GM18502 (cell line): ENCODE measurements around the gene HSD17B7.
"Not testable (repeated sequence)": the region's sequence is repeated elsewhere in the genome, so short reads cannot be mapped to it uniquely, and the experiment has no call there.

Experiments used
- ATAC-seq: cut with Tn5 transposase; IDR thresholded peaks from one replicate; pipeline ENCODE4 v1.9.1; 2021; ENCODE audit warnings: mild to moderate bottlenecking; ENCODE audit not compliant: unreplicated experiment, poor library complexity

HSD17B7 gene

DNA sequence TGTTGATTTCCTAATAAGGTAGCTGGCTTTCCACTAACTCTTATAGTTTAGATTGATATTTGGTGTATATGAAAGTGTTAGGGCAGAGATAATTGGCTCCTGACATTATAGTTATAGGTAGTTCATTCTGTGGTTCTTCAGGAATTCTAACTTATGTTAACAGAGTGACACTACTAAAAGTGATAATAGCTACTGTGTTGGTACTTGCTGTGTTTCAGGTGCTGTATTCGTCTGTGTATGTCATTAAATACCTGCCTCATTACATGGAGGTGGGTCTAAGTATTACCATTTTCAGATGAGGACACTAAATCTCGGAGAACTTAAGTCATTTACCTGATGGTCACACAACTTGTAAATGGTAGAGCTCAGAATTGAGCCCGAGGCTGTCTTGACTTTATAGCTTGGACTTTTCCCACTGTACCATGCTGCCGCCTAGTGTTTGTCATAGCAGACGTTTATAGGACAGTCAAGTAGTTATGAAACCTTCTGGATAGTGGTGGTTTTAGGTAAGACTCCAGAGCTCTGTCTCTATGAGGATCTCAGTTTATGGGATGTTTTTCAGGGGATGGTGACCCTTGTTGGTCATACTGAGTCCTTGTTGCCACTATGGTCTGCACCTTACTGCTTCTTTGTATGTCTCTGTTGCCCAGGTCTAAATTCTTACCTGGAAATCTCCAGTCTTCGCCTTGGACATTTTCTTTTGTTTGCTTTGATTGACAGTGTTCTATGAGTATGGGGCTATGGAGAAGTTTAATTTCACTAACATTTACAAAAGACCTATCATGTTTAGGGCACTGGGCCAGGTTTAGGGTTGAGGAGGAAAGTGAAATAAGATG, 9.7 kb downstream of the HSD17B7 start:
- ATAC-seq = not testable (repeated sequence)

DNA sequence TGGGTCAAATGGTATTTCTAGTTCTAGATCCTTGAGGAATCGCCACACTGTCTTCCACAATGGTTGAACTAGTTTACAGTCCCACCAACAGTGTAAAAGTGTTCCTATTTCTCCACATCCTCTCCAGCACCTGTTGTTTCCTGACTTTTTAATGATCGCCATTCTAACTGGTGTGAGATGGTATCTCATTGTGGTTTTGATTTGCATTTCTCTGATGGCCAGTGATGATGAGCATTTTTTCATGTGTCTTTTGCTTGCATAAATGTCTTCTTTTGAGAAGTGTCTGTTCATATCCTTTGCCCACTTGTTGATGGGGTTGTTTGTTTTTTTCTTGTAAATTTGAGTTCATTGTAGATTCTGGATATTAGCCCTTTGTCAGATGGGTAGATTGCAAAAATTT, 17.0 kb downstream of the HSD17B7 start:
- not testable (repeated sequence) for ATAC-seq

DNA sequence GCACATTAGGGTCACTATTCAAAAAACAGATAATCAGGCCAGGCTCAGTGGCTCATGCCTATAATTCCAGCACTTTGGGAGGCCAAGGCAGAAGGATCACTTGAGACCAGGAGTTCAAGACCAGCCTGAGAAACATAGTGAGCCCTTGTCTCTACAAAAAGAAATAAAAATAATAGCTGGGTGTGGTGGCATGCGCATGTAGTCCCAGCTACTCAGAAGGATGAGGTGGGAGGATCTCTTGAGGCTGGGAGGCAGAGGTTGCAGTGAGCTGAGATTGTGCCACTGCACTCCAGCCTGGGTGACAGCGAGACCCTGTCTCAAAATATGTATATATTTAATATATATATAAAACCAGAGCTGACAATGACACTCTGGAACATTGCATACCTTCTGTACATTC, 21.9 kb downstream of the HSD17B7 start:
- not testable (repeated sequence) for ATAC-seq

DNA sequence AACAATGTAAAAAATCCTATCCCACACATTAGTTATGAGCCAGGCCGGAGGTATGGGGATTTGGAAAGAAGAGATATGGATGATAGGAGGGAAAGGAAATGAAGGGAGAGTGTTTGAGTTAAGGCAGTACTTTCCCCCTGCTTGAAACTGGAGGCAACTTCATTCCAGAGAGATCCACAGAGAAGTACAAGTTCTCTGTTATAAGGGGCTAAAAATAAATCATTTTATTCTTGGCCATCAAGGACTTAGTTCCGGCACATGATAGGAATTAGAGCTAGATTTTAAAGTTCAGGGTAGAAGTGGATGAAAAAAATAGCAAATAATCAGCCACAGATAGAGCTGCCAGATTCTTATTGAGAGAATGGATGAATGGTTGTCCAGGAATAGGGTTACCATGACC, 27.6 kb downstream of the HSD17B7 start:
- ATAC-seq = not testable (repeated sequence)

DNA sequence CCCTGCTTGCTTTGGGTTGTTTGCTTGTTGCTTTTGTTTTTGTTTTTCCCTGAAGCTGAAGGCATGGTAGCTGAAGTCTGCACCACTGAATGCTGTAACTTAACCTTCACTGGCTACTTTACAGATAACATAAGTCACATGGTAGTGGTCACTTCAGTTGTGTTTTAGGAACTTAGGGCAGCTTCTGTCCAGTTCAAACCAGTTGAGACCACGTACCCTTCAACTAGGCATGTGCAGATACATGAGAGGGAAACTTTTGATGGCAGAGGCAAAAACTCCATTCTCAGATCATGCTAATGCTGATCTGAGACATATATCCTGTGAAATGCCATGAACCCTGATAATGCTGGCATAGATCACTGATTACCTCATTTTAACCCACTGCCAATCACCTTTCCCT, 28.2 kb downstream of the HSD17B7 start:
- ATAC-seq = not testable (repeated sequence)

DNA sequence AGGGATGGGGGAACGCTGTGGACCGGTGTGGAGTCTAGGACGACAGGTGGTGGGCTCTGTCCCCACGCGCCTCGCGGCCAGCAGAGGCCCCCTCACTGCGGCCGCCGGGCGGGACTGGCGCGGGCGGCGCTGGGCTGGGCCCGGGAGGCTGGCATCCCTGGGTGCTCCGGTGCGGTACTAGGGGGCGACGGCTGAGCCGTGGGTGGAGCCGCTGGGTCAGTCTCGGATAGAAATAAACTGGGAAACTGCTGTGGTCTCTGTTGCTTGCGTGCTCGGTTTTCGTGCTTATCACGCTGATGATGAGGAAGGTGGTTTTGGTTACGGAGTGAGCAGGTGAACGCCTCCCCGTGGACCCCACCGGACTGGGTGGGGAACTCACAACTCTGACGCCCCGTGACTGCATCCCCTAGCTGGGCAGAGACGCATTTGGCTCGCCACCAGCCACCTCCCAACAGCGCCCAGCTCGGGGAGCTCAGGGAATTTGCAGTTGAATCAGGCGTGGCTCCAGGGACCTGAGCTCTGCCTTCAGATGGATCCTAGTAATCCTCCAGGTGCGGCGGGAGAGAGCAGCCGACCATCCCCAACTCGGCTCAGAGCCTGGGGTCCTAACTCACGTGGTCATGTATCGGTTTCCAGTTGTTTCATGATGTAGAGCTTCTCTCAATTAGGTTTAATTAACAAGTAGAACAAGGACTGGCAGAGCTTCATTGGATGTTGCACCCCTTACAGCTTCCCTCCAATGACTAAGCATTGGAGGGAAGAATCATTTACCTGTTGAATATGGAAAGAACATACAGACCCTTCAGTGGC, 32.1 kb downstream of the HSD17B7 start:
- no peak for ATAC-seq

DNA sequence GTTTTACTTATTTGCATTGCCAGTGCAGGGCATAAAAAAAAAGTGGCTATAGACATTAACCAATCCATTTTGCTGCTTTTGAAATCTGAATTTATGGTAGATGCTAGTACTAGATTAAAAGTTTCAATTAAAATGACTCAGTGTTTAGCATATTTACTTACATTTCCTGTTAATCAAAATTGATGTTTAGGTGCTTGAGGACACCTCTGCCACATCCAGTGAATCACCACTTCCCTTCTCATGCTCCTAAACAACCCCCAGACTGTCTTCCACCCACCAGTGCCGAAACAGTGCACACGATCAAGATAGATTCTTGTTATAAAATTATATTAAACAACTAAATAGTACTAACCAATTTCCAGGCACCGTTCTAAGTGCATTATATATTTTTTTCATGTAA, 32.7 kb downstream of the HSD17B7 start:
- ATAC-seq = no peak

DNA sequence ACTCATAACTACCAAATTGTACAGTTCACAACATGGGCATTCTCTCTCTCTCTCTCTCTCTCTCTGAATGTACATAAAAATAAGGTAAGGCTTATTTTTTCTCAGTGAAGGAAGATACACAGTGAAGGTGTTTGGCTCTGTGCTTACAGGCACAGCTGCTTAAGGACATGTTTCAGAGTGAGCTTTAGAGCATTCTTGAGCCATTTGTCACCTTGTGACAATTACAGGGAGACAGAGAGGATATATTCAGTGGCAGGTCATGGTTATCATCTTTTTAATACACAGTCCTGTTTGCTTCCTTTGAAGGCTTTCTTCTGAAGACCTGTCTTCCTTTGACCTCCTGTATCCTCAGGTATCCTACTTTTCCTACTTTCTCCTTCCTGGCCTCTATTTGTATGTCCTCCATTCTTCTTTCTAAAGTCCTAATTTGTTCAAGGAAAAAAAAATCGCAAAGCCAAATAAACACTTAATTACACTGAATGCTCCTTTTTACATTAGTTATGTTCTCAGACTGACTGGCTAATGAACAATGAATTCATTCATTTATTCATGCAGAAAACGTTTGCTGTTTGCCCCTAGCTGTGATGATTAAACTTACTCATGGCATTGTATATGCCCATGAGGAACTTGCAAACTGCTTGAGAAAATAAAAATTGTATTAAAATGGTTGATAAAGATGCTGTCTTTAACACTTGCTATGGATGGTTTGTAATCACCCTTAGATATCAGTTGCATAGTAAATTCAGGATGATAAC, 33.4 kb downstream of the HSD17B7 start:
- ATAC-seq = no peak

DNA sequence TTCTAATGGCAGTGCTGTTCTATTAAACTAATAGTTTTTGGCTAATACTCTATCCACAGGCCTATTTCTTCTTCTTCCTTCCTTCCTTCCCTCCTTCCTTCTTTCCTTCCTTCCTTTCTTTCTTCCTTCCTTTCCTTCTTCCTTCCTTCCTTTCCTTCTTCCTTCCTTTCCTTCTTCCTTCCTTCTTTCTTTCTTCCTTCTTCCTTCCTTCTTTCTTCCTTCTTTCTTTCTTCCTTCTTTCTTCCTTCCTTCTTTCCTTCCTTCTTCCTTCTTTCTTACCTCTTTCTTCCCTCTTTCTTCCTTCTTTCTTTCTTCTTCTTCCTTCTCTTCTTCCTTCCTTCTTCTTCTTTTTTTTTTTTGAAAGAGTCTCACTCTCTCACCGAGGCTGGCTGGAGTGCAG, 38.8 kb downstream of the HSD17B7 start:
- ATAC-seq = no peak

DNA sequence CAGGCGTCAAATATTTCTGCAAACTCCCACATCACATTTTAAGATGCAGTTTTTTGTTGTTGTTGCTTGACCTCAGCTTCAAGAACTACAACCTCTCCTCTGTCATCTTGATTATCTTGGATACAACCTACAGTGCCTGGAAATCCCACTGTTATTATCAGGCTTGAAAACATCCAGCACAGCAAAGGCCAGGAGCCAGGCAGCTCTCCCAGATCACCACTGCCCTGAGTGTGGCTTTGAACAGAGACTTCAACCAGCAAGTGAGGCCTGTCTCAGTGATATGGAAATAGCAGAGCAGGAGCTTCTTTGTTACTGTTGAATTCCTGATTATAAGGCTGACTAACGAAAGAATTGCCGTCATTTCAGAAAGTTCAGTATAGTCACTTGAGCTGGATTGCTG, 42.0 kb downstream of the HSD17B7 start:
- ATAC-seq = no peak

DNA sequence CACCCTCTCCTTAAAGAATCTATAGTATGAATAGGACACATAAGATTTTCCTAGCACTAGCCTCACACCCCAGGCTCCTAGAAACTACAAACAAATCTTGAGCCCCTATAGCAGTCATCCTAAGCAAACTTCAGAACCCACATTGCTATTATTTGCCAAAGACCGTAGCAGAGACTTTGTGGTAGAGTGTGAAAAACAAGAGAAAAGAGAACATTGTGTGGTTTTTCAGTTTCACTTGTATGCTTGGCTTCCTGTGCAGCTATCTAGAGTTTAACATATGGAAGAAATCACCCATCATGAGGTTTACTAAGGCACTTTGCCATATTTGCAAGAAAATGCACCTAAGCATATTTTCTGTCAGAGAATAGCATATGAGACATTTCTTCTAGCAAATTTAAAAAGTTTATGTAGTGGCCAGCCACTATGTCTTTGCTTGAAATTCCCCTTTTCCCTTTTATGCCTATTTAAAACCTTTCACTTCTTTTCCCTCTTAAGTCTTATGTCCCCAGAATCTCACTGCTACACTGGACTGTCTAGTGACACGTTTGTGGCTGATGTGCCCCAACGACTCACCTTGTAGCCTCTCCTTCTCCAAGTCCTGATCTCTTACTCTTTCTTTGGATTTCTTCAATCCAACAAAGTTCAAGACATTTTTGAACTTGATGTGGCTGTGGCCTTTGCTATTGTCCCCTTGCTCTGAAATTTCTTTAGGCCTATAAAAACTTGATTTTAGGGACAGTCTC, 44.8 kb downstream of the HSD17B7 start:
- peak; percentile 95 for ATAC-seq

DNA sequence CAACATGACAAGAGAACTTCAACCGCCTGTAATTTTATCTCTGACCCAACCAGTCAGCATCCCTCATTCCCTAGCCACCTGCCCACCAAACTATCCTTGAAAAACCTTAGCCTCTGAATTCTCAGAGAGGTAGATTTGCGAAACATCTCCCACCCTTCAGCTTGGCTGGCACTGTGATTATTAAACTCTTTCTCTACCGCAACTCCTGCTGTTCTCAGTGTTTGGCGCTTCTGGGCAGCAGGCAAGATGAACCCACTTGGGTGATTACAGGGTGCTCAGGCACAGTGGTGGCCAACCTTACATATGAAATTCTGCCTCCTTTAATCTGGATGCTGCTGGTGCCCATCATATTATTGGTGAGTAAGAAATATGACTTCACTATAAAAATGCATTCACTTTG, 48.4 kb downstream of the HSD17B7 start:
- no peak for ATAC-seq

DNA sequence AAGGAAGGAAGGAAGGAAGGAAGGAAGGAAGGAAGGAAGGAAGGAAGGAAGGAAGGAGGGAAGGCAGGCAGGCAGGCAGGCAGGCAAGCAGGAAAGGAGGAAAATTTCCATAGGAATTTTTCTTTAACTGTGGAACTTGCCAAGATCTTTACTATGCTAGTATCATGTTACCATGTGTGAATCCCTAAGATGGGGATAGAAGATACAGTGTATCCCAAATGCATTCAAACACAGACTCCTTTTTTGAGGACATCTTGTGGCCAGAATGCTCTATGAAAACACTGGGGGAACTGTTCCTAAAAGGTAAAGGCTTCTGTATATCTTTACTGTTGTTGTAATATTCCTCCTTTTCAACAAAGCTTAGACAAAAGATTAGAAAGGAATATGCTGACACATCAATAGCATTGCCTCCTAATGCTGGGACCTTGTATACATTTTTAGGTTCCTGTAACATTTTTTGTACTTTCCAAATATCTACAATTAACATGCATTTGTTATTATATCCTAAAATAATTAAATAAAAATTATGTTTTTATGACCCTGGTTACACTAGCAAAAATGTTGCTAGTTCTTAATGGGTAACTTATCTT, 49.8 kb downstream of the HSD17B7 start:
- no peak for ATAC-seq

DNA sequence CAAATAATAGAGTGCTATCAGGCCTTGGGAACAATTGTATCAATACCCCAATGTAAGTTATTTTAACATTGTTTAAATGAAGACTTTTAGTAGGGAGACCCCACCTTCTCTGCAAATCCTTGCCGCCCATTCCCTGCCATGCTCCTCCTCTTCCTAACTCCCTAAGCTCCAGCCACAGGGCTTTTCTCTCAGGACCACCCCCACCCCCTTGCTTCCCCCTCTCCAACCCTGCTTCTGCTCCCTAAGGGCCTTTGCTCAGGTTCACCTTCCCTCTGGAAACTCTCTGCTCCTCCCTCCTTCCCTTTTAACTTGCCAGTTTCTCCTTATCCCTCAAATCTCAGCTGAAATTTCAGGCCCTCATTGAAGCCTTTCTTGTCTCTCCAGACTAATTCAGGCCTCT, 53.7 kb downstream of the HSD17B7 start:
- ATAC-seq = no peak

DNA sequence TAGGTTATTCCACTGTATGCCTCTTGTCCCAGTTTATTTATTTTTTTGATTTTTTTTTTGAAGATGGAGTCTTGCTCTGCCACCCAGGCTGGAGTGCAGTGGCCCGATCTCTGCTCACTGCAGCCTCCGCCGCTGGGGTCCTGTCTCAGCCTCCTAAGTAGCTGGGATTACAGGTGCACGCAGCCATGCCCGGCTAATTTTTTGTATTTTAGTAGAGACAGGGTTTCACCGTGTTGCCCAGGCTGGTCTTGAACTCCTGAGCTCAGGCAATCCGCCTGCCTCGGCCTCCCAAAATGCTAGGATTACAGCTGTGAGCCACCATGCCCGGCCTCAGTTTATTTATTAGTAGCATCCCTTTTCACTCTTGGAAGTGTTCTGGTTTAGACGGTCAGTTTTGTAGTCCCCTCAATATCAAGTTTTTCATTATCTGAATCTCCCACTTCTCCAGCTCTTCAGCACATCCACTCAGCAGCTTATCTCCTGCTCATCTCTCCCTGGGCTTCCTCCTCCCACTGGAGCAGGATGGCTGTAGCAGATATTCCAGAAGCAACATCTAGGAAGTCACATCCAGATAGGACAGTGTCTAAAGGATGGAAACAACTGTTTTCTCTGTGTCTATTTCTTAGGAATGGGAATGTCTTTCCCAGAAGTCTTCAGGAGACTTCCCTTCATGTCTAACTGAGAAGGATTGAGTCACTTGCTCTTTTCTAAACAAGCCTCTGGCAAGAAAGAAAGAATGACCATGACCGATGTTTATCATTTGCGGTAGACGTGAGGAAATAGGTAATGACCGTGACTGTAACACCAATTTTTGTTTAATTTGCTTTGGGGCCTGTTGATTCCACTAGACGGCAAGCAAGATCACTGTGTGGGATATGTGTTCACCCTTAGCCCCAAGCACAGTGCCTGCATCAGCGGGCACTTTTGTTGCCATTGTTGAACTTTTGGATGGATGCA, 56.0 kb downstream of the HSD17B7 start:
- ATAC-seq = no peak

DNA sequence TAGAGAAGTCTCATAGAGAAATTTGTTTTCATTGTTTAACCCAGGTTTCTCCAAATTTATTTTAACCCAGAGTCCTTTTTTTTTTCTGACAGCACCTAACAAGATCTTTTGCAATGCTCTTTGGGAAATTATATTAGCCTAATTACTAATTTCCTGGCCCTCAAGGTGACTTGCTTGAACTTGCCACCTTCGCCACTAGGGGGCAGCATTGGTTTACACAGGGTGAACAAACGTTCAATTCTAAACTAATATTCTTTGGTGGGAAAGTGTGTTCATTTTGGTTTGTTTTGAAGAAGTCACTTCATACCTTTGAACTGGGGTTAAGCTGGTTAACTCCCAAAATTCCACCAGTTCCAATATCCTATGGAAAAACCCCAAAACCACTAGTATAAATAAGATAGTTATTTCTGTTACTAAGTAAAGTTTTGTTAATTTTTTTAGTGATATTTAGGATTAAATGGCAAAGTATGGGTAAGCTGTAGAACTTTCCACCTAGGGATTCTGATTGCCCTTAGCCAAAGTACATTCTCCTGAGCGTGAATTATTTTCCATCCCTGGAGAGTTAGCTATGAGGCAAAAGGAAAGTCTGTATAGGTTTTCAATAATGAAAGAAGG, 57.4 kb downstream of the HSD17B7 start:
- ATAC-seq = no peak

DNA sequence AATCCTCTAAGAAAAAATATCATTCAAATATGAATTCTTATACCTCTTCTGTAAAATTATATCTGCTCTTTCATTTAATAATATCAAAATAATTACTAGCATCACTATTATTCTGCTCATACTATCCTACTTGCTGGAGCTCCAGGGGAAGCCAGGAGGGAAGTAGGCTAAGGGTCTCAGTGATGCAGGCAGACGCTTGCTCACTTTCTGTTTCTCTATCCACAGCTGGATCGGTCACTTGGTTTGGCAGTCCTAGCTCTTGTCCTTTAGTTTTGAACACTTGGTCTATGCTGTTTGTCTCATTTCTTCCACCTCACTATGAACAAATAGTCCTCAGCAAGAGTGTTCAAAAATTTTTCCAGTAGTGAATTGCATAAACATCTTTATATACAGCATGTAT, 59.2 kb downstream of the HSD17B7 start:
- no peak for ATAC-seq

DNA sequence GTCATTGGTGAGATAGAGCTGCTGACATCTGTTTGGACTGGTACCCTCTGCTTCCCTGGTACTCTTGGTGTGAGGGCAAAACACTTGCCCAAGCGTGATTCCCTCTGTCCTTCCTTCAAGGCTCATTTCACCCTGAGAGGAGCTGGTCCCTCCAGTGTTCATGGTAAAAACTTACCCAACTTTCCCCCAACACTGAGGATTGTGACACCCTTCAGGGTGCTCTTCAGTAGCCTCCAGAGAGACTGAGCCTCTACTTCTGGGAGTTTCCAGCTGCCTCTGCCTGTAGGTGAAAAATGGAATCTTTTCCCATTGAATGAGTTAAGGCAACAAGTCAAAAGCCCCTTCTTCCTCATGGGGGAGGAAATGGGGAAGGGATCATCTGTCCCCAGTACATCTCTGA, 60.8 kb downstream of the HSD17B7 start:
- ATAC-seq = no peak
